GM23248 (cell line): Measurements from ENCODE around the gene SURF1.

Experiments
- EZH2 ChIP-seq: fragments of 200-600 bp; sonication (generic); IDR thresholded peaks from 2 replicates; pipeline ENCODE4 v1.6.1; 2018; ENCODE audit warnings: antibody characterized with exemption, mild to moderate bottlenecking; ENCODE audit not compliant: insufficient read depth, poor library complexity, severe bottlenecking
- EZH2phosphoT487 ChIP-seq: fragments of 200-600 bp; sonication (generic); IDR thresholded peaks from 2 replicates; pipeline ENCODE4 v1.6.1; 2018; ENCODE audit warnings: antibody characterized with exemption, moderate library complexity, mild to moderate bottlenecking, low read depth; ENCODE audit not compliant: insufficient read depth

DNA sequence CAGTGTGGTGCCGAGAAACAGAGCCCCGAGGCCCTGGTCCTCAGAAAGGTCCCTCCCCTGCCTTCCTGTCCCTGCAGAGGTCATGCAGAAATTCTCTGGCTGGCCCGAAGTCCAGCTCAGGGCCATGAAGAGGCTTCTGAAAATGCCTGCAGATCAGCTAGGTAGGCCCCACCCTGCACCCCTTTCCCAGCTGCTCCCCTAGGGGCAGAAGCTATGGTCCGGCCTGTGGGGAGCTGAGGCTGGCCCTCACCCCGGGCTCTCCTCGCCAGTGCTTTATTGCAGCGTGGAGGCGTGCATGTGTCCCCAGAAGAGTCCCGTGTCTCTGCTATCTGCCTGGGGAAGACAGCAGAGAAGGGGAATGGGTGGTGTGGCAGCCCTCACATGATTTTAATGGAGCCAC is 41.6 kb upstream of the SURF1 start:
- no peak for TF ChIP-seq EZH2phosphoT487
- TF ChIP-seq EZH2 = no peak
